GM23338 (cell line): Measurements from ENCODE around the gene ATF2.

Experiments
- CREB1 ChIP-seq: fragments of 250-450 bp; sonication (Bioruptor Pico); IDR thresholded peaks from 2 replicates; pipeline ENCODE4 v1.5.0; 2020; ENCODE audit warnings: low read depth, mild to moderate bottlenecking, moderate library complexity
- CTCF ChIP-seq, 2 experiments: fragments of 200-600 bp in 1 of 2; sonication (generic) in 1 of 2; conservative IDR thresholded peaks; 2 replicates each; pipeline versions ENCODE4 v1.5.1 to v1.6.1; 2016 to 2017; ENCODE audit warnings: antibody characterized with exemption in 2 of 2, low read depth in 2 of 2, mild to moderate bottlenecking in 2 of 2, moderate library complexity in 1 of 2
- ETS1 ChIP-seq: IDR thresholded peaks from 2 replicates; pipeline ENCODE4 v1.6.1; 2016; ENCODE audit warnings: antibody characterized with exemption
- EZH2 ChIP-seq: fragments of 200-600 bp; sonication (generic); IDR thresholded peaks from one replicate; pipeline ENCODE4 v1.8.0; 2017; ENCODE audit warnings: antibody characterized with exemption, mild to moderate bottlenecking, low read depth; ENCODE audit not compliant: unreplicated experiment
- EZH2phosphoT487 ChIP-seq: fragments of 200-600 bp; sonication (generic); IDR thresholded peaks from one replicate; pipeline ENCODE4 v1.8.1; 2018; ENCODE audit warnings: antibody characterized with exemption; ENCODE audit not compliant: unreplicated experiment
- JUNB ChIP-seq: IDR thresholded peaks from one replicate; pipeline ENCODE4 v1.6.1; 2016; ENCODE audit warnings: antibody characterized with exemption; ENCODE audit not compliant: unreplicated experiment
- NANOG ChIP-seq: IDR thresholded peaks from 2 replicates; pipeline ENCODE4 v1.6.1; 2016; ENCODE audit warnings: antibody characterized with exemption, borderline replicate concordance
- POLR2AphosphoS5 ChIP-seq: IDR thresholded peaks from 2 replicates; pipeline ENCODE4 v1.6.1; 2016; ENCODE audit warnings: antibody characterized with exemption, low read depth
- REST ChIP-seq: IDR thresholded peaks from one replicate; pipeline ENCODE4 v1.6.1; 2018; ENCODE audit warnings: antibody characterized with exemption; ENCODE audit not compliant: unreplicated experiment
- STAT1 ChIP-seq: IDR thresholded peaks from one replicate; pipeline ENCODE4 v1.6.1; 2016; ENCODE audit warnings: antibody characterized with exemption; ENCODE audit not compliant: unreplicated experiment
- ZNF114 ChIP-seq: fragments of 250-450 bp; sonication (Bioruptor Pico); IDR thresholded peaks from 2 replicates; pipeline ENCODE4 v1.5.0; 2020; ENCODE audit warnings: mild to moderate bottlenecking, moderate library complexity
- ZNF331 ChIP-seq: fragments of 250-450 bp; sonication (Bioruptor Pico); IDR thresholded peaks from 2 replicates; pipeline ENCODE4 v1.5.0; 2020; ENCODE audit warnings: low read depth, mild to moderate bottlenecking, moderate library complexity
- ZNF462 ChIP-seq: fragments of 250-450 bp; sonication (Bioruptor Pico); IDR thresholded peaks from 2 replicates; pipeline ENCODE4 v1.5.0; 2020; ENCODE audit warnings: mild to moderate bottlenecking, moderate library complexity

- TF ChIP-seq CTCF (conservative IDR thresholded peaks at IDR 0.05; ENCODE audit: low read depth in 2 of 2) (no peak), EZH2 (no peak), ZNF114 (no peak), CREB1 (CRISPR knock-in tag) (no peak), REST (no peak), ETS1 (no peak), EZH2phosphoT487 (no peak), POLR2AphosphoS5 (no peak), JUNB (no peak), STAT1 (no peak), ZNF331 (CRISPR knock-in tag) (no peak), NANOG (no peak), ZNF462 (CRISPR knock-in tag) (no peak)
These were observed 11.5 kb downstream of the ATF2 start for GRCh38 chr2:175156534-175156933.
